Right lobe of liver (tissue), 6 donors: Measurements from ENCODE around the gene AAR2. TPM values are rescaled to one million over a fixed set of nuclear protein-coding genes. Genes with fewer than 3 reads are reported as not detected.

Source experiments
- ATAC-seq, 4 donors: fragments of 200-7000 bp; cut with Tn5 transposase; one replicate each; pipeline ENCODE4 v1.9.1; 2020; ENCODE audit warnings: mild to moderate bottlenecking in 4 of 4, moderate library complexity in 4 of 4
- DNase-seq, 3 donors: peaks; one replicate each; pipeline ENCODE4 v3.0.0-alpha.2; 2020
- H3K27ac ChIP-seq, 3 donors: fragments of 200-600 bp; one replicate each; pipeline ENCODE4 v1.8.0; 2022
- H3K27me3 ChIP-seq, 2 donors: fragments of 200-600 bp; one replicate each; pipeline ENCODE4 v1.8.0; 2022
- H3K36me3 ChIP-seq, 4 donors: fragments of 200-600 bp; sonication (generic) in 1 of 4; one replicate each; pipeline versions ENCODE4 v1.5.1 to v1.8.0; 2017 to 2022; ENCODE audit warnings: control low read depth in 1 of 4
- H3K4me1 ChIP-seq, 4 donors: fragments of 200-600 bp; sonication (generic) in 1 of 4; one replicate each; pipeline versions ENCODE4 v1.5.1 to v1.8.0; 2017 to 2022; ENCODE audit warnings: control low read depth in 1 of 4
- H3K4me3 ChIP-seq, 3 donors: fragments of 200-600 bp; one replicate each; pipeline ENCODE4 v1.8.0; 2022
- H3K9me3 ChIP-seq, 4 donors: fragments of 200-600 bp; sonication (generic) in 1 of 4; one replicate each; pipeline versions ENCODE4 v1.5.1 to v1.8.0; 2017 to 2022; ENCODE audit warnings: control low read depth in 1 of 4
- CTCF ChIP-seq, 4 donors: fragments of 200-600 bp in 3 of 4; fragments of 450-650 bp in 1 of 4; IDR thresholded peaks; one replicate each; pipeline versions ENCODE4 v1.5.1 to v1.8.0; 2016 to 2022; ENCODE audit warnings: antibody characterized with exemption in 4 of 4, mild to moderate bottlenecking in 2 of 4
- POLR2A ChIP-seq: fragments of 450-650 bp; IDR thresholded peaks from one replicate; pipeline ENCODE4 v1.6.1; 2017; ENCODE audit warnings: antibody characterized with exemption, mild to moderate bottlenecking
- WGBS: methylation state at CpG from one replicate; pipeline ENCODE4 v1.1.6; 2018; ENCODE audit warnings: low coverage, low lambda C conversion rate; ENCODE audit not compliant: insufficient coverage; ENCODE audit errors: missing lambda C conversion rate; 5-methylcytosine and 5-hydroxymethylcytosine counted together
- intact Hi-C, 2 donors: fragments of 100-400 bp; cut with DNase I; formaldehyde crosslinking; loops; one replicate each; pipeline versions ENCODE4 v1.11.2 to v1.14.1; 2022
- total RNA-seq, 6 experiments: library from RNA; depleted of rRNA in 2 of 6; stranded (reverse); fragments of >200 nt in 2 of 6; fragmentation: NEBNext Ultra II Directional in 3 of 6; extraction: Animal tissue kit (Norgen Biotek cat#: 25700) in 3 of 6; gene quantifications; one replicate each; pipeline versions ENCODE4 v1.1.0 to v1.2.4, GENCODE V29; 2016 to 2023
- donor health status: DM: no; HTN: yes; CAD: no.
- donor health status: DM: no; HTN: no; CAD: no.
- donor health status: DM: no; HTN: no; CAD: no.
- donor health status: DM: no; HTN: yes; CAD: no.
- donor health status: DM: no; HTN: yes; CAD: no.

The AAR2 gene
- total RNA-seq, 6 experiments from 2014 or later, result 11.8 to 16.7 (median 13.5) TPM

GRCh38 chr20:36297656-36298055 is 61.4 kb downstream of the AAR2 start:
- ATAC-seq (peak in 1 of 4 donors; percentile 17), DNase-seq (no peak)
- no peaks in the 10 kb centered on the region for H3K36me3 ChIP-seq
- H3K4me1 ChIP-seq, result no peaks in the 10 kb centered on the region
- whole genome bisulfite sequencing, result 26% methylated on average over 5 of the region's 5 CpGs
- no peak overlapping the region for H3K4me3 ChIP-seq
- intact Hi-C loops, result no loop called here
- no peak overlapping the region for H3K27ac ChIP-seq
- TF ChIP-seq POLR2A (no peak), CTCF (IDR thresholded peaks at IDR 0.05) (no peak)
- no peaks in the 10 kb centered on the region for H3K9me3 ChIP-seq
- no peaks in the 10 kb centered on the region for H3K27me3 ChIP-seq

- no peaks in the 10 kb centered on the region for H3K9me3 ChIP-seq
- intact Hi-C loops, result no loop called here
- ATAC-seq, result no peak
- H3K27me3 ChIP-seq, result no peaks in the 10 kb centered on the region
- H3K4me1 ChIP-seq, result no peaks in the 10 kb centered on the region
- TF ChIP-seq POLR2A, result no peak
- no peak for TF ChIP-seq CTCF (IDR thresholded peaks at IDR 0.05)
- 42% methylated on average over 3 of the region's 3 CpGs for WGBS
- no peak for DNase-seq
- no peak overlapping the region for H3K4me3 ChIP-seq
- no peak overlapping the region for H3K27ac ChIP-seq
- no peaks in the 10 kb centered on the region for H3K36me3 ChIP-seq
These were observed 61.8 kb downstream of the AAR2 start for GRCh38 chr20:36298061-36298460.

- 61% methylated on average over 8 of the region's 11 CpGs for WGBS
- H3K27me3 ChIP-seq, result no peaks in the 10 kb centered on the region
- H3K9me3 ChIP-seq, result no peaks in the 10 kb centered on the region
- intact Hi-C loops, result no loop called here
- DNase-seq (no peak), ATAC-seq (no peak)
- no peaks in the 10 kb centered on the region for H3K36me3 ChIP-seq
- no peaks in the 10 kb centered on the region for H3K4me1 ChIP-seq
- H3K4me3 ChIP-seq, result no peak overlapping the region
- no peak for TF ChIP-seq CTCF (IDR thresholded peaks at IDR 0.05)
- no peak for TF ChIP-seq POLR2A
- no peak overlapping the region for H3K27ac ChIP-seq
These were observed 62.6 kb downstream of the AAR2 start for GRCh38 chr20:36298795-36299339.

GRCh38 chr20:36299459-36299858 is 63.2 kb downstream of the AAR2 start:
- TF ChIP-seq CTCF (IDR thresholded peaks at IDR 0.05), result no peak
- no peak for TF ChIP-seq POLR2A
- 40% methylated on average over 4 of the region's 4 CpGs for WGBS
- Histone ChIP-seq H3K36me3 (no peaks in the 10 kb centered on the region), H3K4me1 (no peaks in the 10 kb centered on the region), H3K4me3 (no peak overlapping the region), H3K27ac (no peak overlapping the region), H3K27me3 (no peaks in the 10 kb centered on the region), H3K9me3 (no peaks in the 10 kb centered on the region)
- no peak for DNase-seq
- intact Hi-C loops, result no loop called here
- ATAC-seq, result no peak
